GM18873 (cell line): ENCODE data around the gene SLC4A1AP.

Source experiments
- ATAC-seq: cut with Tn5 transposase; IDR thresholded peaks from one replicate; pipeline ENCODE4 v1.9.1; 2021; ENCODE audit warnings: mild to moderate bottlenecking, moderate library complexity, moderate number of reproducible peaks; ENCODE audit not compliant: unreplicated experiment, low FRiP score

SLC4A1AP gene

GRCh38 chr2:27716301-27717069 lies 52.8 kb downstream of the SLC4A1AP start:
- no peak for ATAC-seq

- no peak for ATAC-seq
Measured at GRCh38 chr2:27717070-27717795, 53.5 kb downstream of the SLC4A1AP start.

GRCh38 chr2:27720004-27720551 lies 56.4 kb downstream of the SLC4A1AP start:
- no peak for ATAC-seq

- ATAC-seq: no peak
Measured at GRCh38 chr2:27721335-27721734, 57.6 kb downstream of the SLC4A1AP start.

GRCh38 chr2:27721884-27722485 lies 58.3 kb downstream of the SLC4A1AP start:
- ATAC-seq: no peak

- no peak for ATAC-seq
Measured at GRCh38 chr2:27723372-27724144, 59.9 kb downstream of the SLC4A1AP start.

- no peak for ATAC-seq
Measured at GRCh38 chr2:27724191-27724590, 60.5 kb downstream of the SLC4A1AP start.

GRCh38 chr2:27724905-27725701 lies 61.4 kb downstream of the SLC4A1AP start:
- no peak for ATAC-seq

- ATAC-seq: no peak
Measured at GRCh38 chr2:27727257-27727656, 63.6 kb downstream of the SLC4A1AP start.

- no peak for ATAC-seq
Measured at GRCh38 chr2:27728081-27728858, 64.6 kb downstream of the SLC4A1AP start.

GRCh38 chr2:27729198-27729597 lies 65.5 kb downstream of the SLC4A1AP start:
- ATAC-seq: no peak

- ATAC-seq: no peak
Measured at GRCh38 chr2:27729614-27730013, 65.9 kb downstream of the SLC4A1AP start.

- ATAC-seq: no peak
Measured at GRCh38 chr2:27730261-27730662, 66.6 kb downstream of the SLC4A1AP start.

GRCh38 chr2:27730980-27731691 lies 67.4 kb downstream of the SLC4A1AP start:
- ATAC-seq: no peak

- ATAC-seq: no peak
Measured at GRCh38 chr2:27734305-27734704, 70.6 kb downstream of the SLC4A1AP start.

GRCh38 chr2:27735263-27735904 lies 71.7 kb downstream of the SLC4A1AP start:
- ATAC-seq: no peak

GRCh38 chr2:27736031-27736889 lies 72.6 kb downstream of the SLC4A1AP start:
- ATAC-seq: no peak
